ENCODE measurements around the gene UGP2.

DNA sequence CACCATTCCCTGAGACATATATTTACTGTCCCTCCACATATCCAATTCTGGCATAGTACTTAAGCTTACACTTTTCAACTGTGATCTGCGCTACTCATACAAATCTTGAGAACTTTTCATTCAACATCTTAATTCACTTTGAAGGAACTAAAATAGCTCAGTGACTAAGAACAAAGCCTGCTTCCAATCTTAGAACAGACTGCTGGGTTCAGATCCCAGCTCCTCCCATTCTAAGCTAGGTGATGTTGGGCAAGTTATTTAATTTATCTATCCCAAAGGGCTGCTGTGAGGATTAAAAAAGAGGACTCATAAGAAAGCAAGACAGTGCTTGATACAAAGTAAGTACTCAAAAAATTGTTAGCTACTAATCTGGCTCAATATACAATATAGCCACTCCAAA is 57.9 kb downstream of the UGP2 start:
- TF ChIP-seq, protein P1, sequence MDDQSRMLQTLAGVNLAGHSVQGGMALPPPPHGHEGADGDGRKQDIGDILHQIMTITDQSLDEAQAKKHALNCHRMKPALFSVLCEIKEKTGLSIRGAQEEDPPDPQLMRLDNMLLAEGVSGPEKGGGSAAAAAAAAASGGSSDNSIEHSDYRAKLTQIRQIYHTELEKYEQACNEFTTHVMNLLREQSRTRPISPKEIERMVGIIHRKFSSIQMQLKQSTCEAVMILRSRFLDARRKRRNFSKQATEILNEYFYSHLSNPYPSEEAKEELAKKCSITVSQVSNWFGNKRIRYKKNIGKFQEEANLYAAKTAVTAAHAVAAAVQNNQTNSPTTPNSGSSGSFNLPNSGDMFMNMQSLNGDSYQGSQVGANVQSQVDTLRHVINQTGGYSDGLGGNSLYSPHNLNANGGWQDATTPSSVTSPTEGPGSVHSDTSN (IDR thresholded peaks at IDR 0.05) = no peak
- TF ChIP-seq KDM1A (IDR thresholded peaks at IDR 0.05; ENCODE audit: low read depth) (no peak), RAD21 (conservative IDR thresholded peaks at IDR 0.05 in 1 of 2, IDR thresholded peaks at IDR 0.05 in 1 of 2) (no peak), GATA3 (IDR thresholded peaks at IDR 0.05; ENCODE audit: borderline replicate concordance) (no peak), HDAC2 (IDR thresholded peaks at IDR 0.05) (no peak), JUNB (IDR thresholded peaks at IDR 0.05) (no peak), MAFK (IDR thresholded peaks at IDR 0.05; ENCODE audit: partially characterized antibody) (no peak), RARB (CRISPR knock-in tag; IDR thresholded peaks at IDR 0.05) (no peak)
- TF ChIP-seq, protein P2, sequence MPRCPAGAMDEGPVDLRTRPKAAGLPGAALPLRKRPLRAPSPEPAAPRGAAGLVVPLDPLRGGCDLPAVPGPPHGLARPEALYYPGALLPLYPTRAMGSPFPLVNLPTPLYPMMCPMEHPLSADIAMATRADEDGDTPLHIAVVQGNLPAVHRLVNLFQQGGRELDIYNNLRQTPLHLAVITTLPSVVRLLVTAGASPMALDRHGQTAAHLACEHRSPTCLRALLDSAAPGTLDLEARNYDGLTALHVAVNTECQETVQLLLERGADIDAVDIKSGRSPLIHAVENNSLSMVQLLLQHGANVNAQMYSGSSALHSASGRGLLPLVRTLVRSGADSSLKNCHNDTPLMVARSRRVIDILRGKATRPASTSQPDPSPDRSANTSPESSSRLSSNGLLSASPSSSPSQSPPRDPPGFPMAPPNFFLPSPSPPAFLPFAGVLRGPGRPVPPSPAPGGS (IDR thresholded peaks at IDR 0.05) = no peak
- TF ChIP-seq, protein P3, sequence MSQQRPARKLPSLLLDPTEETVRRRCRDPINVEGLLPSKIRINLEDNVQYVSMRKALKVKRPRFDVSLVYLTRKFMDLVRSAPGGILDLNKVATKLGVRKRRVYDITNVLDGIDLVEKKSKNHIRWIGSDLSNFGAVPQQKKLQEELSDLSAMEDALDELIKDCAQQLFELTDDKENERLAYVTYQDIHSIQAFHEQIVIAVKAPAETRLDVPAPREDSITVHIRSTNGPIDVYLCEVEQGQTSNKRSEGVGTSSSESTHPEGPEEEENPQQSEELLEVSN (IDR thresholded peaks at IDR 0.05; ENCODE audit: borderline replicate concordance, low read depth) = no peak
- TF ChIP-seq, protein P4, sequence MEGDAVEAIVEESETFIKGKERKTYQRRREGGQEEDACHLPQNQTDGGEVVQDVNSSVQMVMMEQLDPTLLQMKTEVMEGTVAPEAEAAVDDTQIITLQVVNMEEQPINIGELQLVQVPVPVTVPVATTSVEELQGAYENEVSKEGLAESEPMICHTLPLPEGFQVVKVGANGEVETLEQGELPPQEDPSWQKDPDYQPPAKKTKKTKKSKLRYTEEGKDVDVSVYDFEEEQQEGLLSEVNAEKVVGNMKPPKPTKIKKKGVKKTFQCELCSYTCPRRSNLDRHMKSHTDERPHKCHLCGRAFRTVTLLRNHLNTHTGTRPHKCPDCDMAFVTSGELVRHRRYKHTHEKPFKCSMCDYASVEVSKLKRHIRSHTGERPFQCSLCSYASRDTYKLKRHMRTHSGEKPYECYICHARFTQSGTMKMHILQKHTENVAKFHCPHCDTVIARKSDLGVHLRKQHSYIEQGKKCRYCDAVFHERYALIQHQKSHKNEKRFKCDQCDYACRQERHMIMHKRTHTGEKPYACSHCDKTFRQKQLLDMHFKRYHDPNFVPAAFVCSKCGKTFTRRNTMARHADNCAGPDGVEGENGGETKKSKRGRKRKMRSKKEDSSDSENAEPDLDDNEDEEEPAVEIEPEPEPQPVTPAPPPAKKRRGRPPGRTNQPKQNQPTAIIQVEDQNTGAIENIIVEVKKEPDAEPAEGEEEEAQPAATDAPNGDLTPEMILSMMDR (IDR thresholded peaks at IDR 0.05) = no peak
